ENCODE results near the gene FGA.

DNA sequence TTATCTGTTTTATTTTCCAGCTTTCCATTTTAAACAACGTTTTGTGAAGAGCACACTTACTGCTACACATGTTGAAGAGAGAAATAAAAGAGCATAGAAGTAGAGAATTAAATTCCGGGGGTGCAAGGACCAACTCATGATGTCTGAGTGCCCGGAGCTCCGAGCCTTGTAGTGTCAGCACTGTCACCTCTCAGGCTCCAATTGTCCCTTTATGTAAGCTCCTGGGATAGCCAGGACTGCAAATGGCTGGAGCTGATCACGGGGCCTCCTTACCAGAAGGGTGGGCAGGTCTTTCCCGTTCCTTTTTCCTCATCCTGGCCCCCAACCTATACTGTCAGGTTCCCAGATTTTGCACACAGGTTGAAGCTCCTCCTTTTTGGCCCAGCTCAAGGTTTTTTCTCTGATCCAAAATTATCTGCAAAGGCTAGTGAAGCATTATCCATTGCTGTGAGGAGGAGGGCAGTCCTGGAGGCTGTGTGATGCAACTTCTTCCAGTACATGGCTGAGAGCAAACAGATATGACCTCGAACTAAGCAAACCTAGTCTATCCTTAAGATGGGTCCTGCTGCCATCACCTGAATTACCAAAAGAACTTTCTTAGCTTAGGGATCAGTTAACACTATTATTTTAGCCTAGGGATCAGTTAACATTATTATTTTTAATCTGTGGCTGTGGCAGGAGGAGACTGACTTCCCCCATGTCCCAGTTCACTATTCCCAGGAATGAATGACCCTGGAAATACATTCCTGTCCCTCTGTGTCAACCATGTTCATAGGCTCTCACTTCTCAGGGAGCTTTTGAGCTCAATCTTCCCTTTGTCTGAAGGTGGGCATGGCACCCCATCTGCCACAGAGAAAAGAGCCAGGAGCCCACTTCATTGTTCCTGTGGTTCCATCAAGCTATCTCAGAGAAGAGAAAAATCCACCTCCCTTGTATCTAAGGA lies 22.2 kb upstream of the FGA start, which contains the start of gene FGG:
- TF ChIP-seq PATZ1 (CRISPR knock-in tag; IDR thresholded peaks at IDR 0.05; ENCODE audit: borderline replicate concordance) (no peak), ZNF70 (CRISPR knock-in tag; IDR thresholded peaks at IDR 0.05) (no peak), TOX (CRISPR knock-in tag; IDR thresholded peaks at IDR 0.05; ENCODE audit: borderline replicate concordance) (no peak), ZNF8 (CRISPR knock-in tag; IDR thresholded peaks at IDR 0.05) (no peak)

All from SK-N-SH treated with all-trans-retinoic acid at 6 μM for 48 hours (cell line).